Type B pancreatic cell (in vitro differentiated cells): ENCODE data around the gene ACTR8. TPM values are rescaled to one million over a fixed set of nuclear protein-coding genes. Genes with fewer than 3 reads are reported as not detected.
A peak's percentile ranks its signal among the peaks of the same experiment; 100 is the strongest.
"Not testable (repeated sequence)": the region's sequence is repeated elsewhere in the genome, so short reads cannot be mapped to it uniquely, and the experiment has no call there.

Source experiments
- DNase-seq: peaks from one replicate; pipeline ENCODE4 v3.0.0; 2021; ENCODE audit warnings: mixed read lengths; ENCODE audit not compliant: unreplicated experiment; ENCODE audit errors: extremely low spot score
- H3K27ac Mint-ChIP-seq: 2 replicates; pipeline ENCODE4 v1.8.0; 2021; ENCODE audit warnings: mild to moderate bottlenecking, mixed read lengths
- H3K27me3 Mint-ChIP-seq: 2 replicates; pipeline ENCODE4 v1.8.0; 2021; ENCODE audit warnings: mixed read lengths
- H3K36me3 Mint-ChIP-seq: 2 replicates; pipeline ENCODE4 v1.8.0; 2021; ENCODE audit warnings: mixed read lengths
- H3K4me1 Mint-ChIP-seq: one replicate; pipeline ENCODE4 v1.8.0; 2021; ENCODE audit warnings: mixed read lengths; ENCODE audit not compliant: unreplicated experiment
- H3K4me3 Mint-ChIP-seq: 2 replicates; pipeline ENCODE4 v1.8.0; 2021; ENCODE audit warnings: mild to moderate bottlenecking, mixed read lengths
- H3K9me3 Mint-ChIP-seq: 2 replicates; pipeline ENCODE4 v1.8.0; 2021; ENCODE audit warnings: mixed read lengths
- CTCF ChIP-seq: fragments of 200-600 bp; sonication (generic); conservative IDR thresholded peaks from 2 replicates; pipeline ENCODE4 v1.5.0; 2021; ENCODE audit warnings: antibody characterized with exemption, mild to moderate bottlenecking
- long read RNA-seq: library from polyadenylated mRNA; unstranded; transcript quantifications from one replicate; pipeline ENCODE4 v2.0.0, GENCODE V29; 2020
- total RNA-seq: library from RNA; stranded (reverse); gene quantifications from 2 replicates; pipeline ENCODE4 v1.2.1, GENCODE V29; 2021; ENCODE audit warnings: low replicate concordance

The ACTR8 gene, protein sequence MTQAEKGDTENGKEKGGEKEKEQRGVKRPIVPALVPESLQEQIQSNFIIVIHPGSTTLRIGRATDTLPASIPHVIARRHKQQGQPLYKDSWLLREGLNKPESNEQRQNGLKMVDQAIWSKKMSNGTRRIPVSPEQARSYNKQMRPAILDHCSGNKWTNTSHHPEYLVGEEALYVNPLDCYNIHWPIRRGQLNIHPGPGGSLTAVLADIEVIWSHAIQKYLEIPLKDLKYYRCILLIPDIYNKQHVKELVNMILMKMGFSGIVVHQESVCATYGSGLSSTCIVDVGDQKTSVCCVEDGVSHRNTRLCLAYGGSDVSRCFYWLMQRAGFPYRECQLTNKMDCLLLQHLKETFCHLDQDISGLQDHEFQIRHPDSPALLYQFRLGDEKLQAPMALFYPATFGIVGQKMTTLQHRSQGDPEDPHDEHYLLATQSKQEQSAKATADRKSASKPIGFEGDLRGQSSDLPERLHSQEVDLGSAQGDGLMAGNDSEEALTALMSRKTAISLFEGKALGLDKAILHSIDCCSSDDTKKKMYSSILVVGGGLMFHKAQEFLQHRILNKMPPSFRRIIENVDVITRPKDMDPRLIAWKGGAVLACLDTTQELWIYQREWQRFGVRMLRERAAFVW
- total RNA-seq = 40.1 and 46.7 TPM in 2 replicates
- long read RNA-seq, transcript ACTR8-201 (13 exons, 3,629 nt) = major isoform, 86 of 106 reads
- long read RNA-seq, partial matches to known transcripts = 6 of 106 reads
- long read RNA-seq, other reads (novel, unspliced or antisense) = 14 of 106 reads

GRCh38 chr3:53881691-53882593, at the start of gene ACTR8:
Gene ACTR8 (minus strand): TSS chr3:53882152. CDS start chr3:53882101, 51 bp downstream.
- peaks cover 19% of the 10 kb centered on the region for H3K4me1 Mint-ChIP-seq
- no peaks in the 10 kb centered on the region for H3K27me3 Mint-ChIP-seq
- peak within 1 kb of the TSS; percentile 84 for H3K27ac Mint-ChIP-seq

DNA sequence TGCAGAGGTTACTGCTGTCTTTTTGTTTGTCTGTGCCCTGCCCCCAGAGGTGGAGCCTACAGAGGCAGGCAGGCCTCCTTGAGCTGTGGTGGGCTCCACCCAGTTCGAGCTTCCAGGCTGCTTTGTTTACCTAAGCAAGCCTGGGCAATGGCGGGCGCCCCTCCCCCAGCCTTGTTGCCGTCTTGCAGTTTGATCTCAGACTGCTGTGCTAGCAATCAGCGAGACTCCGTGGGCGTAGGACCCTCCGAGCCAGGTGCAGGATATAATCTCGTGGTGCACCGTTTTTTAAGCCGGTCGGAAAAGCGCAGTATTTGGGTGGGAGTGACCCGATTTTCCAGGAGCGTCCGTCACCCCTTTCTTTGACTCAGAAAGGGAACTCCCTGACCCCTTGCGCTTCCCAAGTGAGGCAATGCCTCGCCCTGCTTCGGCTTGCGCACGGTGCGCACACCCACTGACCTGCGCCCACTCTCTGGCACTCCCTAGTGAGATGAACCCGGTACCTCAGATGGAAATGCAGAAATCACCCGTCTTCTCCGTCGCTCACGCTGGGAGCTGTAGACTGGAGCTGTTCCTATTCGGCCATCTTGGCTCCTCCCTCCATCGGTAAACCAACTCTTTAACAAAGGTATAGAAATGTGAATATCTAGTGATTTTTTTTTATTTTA, 45.4 kb upstream of the ACTR8 start:
- not testable (repeated sequence) for DNase-seq, H3K4me3 Mint-ChIP-seq, H3K27ac Mint-ChIP-seq, H3K27me3 Mint-ChIP-seq, H3K36me3 Mint-ChIP-seq, H3K9me3 Mint-ChIP-seq, H3K4me1 Mint-ChIP-seq

More at GRCh38 chr3:53881691-53882593, at the start of gene ACTR8:
- H3K36me3 Mint-ChIP-seq = peaks cover 25% of the 10 kb centered on the region
- peak; percentile 89 for DNase-seq
- H3K9me3 Mint-ChIP-seq = no peaks in the 10 kb centered on the region
- peak; percentile 61 for TF ChIP-seq CTCF
- peak within 1 kb of the TSS; percentile 98 for H3K4me3 Mint-ChIP-seq

DNA sequence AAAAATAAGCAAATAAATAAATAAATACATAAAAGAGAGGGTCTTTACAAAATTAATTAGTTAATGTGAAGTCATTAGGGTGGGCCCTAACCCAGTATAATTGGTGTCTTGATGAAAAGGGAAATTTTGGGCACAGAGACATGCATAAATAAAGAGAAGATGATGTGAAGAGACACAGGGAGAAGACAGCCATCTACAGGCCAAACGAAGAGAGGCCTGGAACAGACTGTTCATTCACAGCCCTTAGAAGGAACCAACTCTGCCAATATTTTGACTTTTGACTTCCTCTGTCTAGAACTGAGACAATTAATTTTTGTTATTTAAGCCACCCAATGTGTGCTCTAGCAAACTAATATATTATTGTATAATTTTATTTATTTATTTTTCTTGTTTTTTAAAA, 39.3 kb upstream of the ACTR8 start:
- no peak for DNase-seq

DNA sequence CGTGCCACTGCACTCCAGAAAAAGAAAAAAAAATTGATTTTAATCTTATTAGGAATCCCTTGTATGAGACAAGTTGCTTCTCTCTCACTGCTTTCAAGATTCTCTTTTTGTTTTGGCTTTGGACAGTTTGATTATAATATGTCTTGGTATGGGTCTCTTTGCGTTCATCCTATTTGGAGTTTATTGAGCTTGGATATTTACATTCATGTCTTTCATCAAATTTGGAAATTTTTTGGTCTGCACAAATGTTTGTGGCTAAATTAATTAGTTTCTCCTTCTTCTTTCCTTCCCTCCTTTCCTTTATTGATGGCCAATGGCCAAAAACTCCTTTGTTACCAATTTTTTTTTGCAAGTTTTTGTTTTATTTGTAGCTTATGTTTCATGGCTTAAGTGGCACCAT, 37.8 kb upstream of the ACTR8 start:
- no peaks in the 10 kb centered on the region for H3K4me1 Mint-ChIP-seq
- TF ChIP-seq CTCF = no peak
- no peak overlapping the region for H3K27ac Mint-ChIP-seq

More for the DNA sequence above, 39.3 kb upstream of the ACTR8 start:
- Mint-ChIP-seq H3K36me3 (no peaks in the 10 kb centered on the region), H3K27me3 (peaks cover 12% of the 10 kb centered on the region), H3K27ac (no peak overlapping the region), H3K4me3 (no peak overlapping the region), H3K4me1 (no peaks in the 10 kb centered on the region), H3K9me3 (peaks cover 4% of the 10 kb centered on the region)
- TF ChIP-seq CTCF = peak; percentile 33

DNA sequence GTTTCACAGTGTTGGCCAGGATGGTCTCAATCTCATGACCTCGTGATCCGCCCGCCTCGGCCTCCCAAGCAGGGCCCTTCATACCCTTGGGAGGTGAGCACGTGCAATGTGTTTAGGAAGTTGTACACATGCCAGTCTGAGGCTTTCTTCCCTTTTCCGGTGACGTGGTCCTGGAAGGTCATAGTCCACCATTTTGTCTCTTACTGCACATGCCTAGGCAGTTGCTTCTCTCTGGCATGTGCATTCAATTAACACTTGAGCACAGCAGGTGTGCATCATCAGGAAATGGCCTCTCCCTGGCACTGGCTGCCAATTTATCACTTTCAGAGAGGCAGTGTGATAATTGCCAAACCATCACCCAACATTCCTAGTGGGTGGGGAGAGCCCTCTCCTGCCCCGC, 31.4 kb upstream of the ACTR8 start:
- Mint-ChIP-seq H3K27me3 (peaks cover 39% of the 10 kb centered on the region), H3K27ac (no peak overlapping the region), H3K9me3 (no peaks in the 10 kb centered on the region), H3K4me3 (no peak overlapping the region), H3K36me3 (no peaks in the 10 kb centered on the region), H3K4me1 (no peaks in the 10 kb centered on the region)
- DNase-seq = no peak
- TF ChIP-seq CTCF = no peak

More for the DNA sequence above, 37.8 kb upstream of the ACTR8 start:
- Mint-ChIP-seq H3K4me3 (no peak overlapping the region), H3K9me3 (peaks cover 4% of the 10 kb centered on the region), H3K36me3 (no peaks in the 10 kb centered on the region), H3K27me3 (peaks cover 23% of the 10 kb centered on the region)
- no peak for DNase-seq
